K562 (cell line): ENCODE data around the gene DNAJB7. TPM values are rescaled to one million over a fixed set of nuclear protein-coding genes. Genes with fewer than 3 reads are reported as not detected.
A peak's percentile ranks its signal among the peaks of the same experiment; 100 is the strongest.

Source experiments
- CCNT2 ChIP-seq: IDR thresholded peaks from 2 replicates; pipeline ENCODE4 v1.6.1; 2011; ENCODE audit warnings: borderline replicate concordance, low read depth, mild to moderate bottlenecking, moderate library complexity, mixed read lengths, low read length; ENCODE audit not compliant: insufficient read length; ENCODE audit errors: extremely low read depth
- DMBX1 ChIP-seq: fragments of 250-450 bp; sonication (Bioruptor Pico); IDR thresholded peaks from 2 replicates; pipeline ENCODE4 v1.8.0; 2022; ENCODE audit warnings: inconsistent platforms, mild to moderate bottlenecking, moderate library complexity, borderline replicate concordance
- GATAD2A ChIP-seq: fragments of 450-650 bp; IDR thresholded peaks from 2 replicates; pipeline ENCODE4 v1.6.1; 2017
- IRF1 ChIP-seq: sonication (generic); formaldehyde crosslinking; IDR thresholded peaks from 2 replicates; pipeline ENCODE4 v1.8.0; 2022; ENCODE audit warnings: missing genetic modification reagents, mild to moderate bottlenecking, borderline replicate concordance
- LEF1 ChIP-seq: fragments of 450-650 bp; IDR thresholded peaks from 2 replicates; pipeline ENCODE4 v1.6.1; 2016; ENCODE audit warnings: mild to moderate bottlenecking
- MITF ChIP-seq: IDR thresholded peaks from 2 replicates; pipeline ENCODE4 v1.6.1; 2014; ENCODE audit warnings: antibody characterized with exemption
- MTA3 ChIP-seq: fragments of 450-650 bp; formaldehyde crosslinking; IDR thresholded peaks from 2 replicates; pipeline ENCODE4 v1.6.1; 2017; ENCODE audit warnings: mild to moderate bottlenecking, borderline replicate concordance
- NR3C1 ChIP-seq: sonication (generic); formaldehyde crosslinking; IDR thresholded peaks from 2 replicates; pipeline ENCODE4 v1.8.1; 2022; ENCODE audit warnings: missing genetic modification reagents
- NRF1 ChIP-seq, 2 experiments: fragments of 450-650 bp; IDR thresholded peaks in 1 of 2; conservative IDR thresholded peaks in 1 of 2; 2 replicates each; pipeline ENCODE4 v1.6.1; 2014; ENCODE audit warnings: mild to moderate bottlenecking in 2 of 2
- PCBP2 ChIP-seq: fragments of 200-400 bp; formaldehyde crosslinking; IDR thresholded peaks from 2 replicates; pipeline ENCODE4 v1.6.1; 2018; ENCODE audit warnings: low read length, low read depth, mild to moderate bottlenecking, moderate library complexity; ENCODE audit not compliant: poor library complexity, severe bottlenecking
- RFX1 ChIP-seq: fragments of 450-650 bp; IDR thresholded peaks from 2 replicates; pipeline ENCODE4 v1.6.1; 2016; ENCODE audit warnings: mild to moderate bottlenecking, moderate library complexity
- SMAD1 ChIP-seq: fragments of 150-350 bp; IDR thresholded peaks from 2 replicates; pipeline ENCODE4 v1.6.1; 2014; ENCODE audit warnings: low read length, low read depth; ENCODE audit not compliant: partially characterized antibody
- SNRNP70 ChIP-seq: fragments of 200-400 bp; formaldehyde crosslinking; optimal IDR thresholded peaks from 2 replicates; pipeline ENCODE3; 2017; ENCODE audit warnings: low read depth, low read length
- STAG1 ChIP-seq: sonication (generic); formaldehyde crosslinking; IDR thresholded peaks from 2 replicates; pipeline ENCODE4 v1.5.0; 2020; ENCODE audit warnings: missing genetic modification reagents, borderline replicate concordance
- SUPT5H ChIP-seq: fragments of 450-650 bp; IDR thresholded peaks from 2 replicates; pipeline ENCODE4 v1.6.1; 2016
- TAL1 ChIP-seq: fragments of 450-650 bp; IDR thresholded peaks from 2 replicates; pipeline ENCODE4 v1.6.1; 2016; ENCODE audit warnings: mild to moderate bottlenecking
- ZBTB7A ChIP-seq: IDR thresholded peaks from 2 replicates; pipeline ENCODE4 v1.6.1; 2011; ENCODE audit warnings: low read depth, mild to moderate bottlenecking, low read length, moderate library complexity, borderline replicate concordance; ENCODE audit not compliant: control insufficient read depth
- ZEB2 ChIP-seq: fragments of 450-650 bp; IDR thresholded peaks from 2 replicates; pipeline ENCODE4 v1.6.1; 2016
- ZNF12 ChIP-seq: sonication (generic); formaldehyde crosslinking; IDR thresholded peaks from 2 replicates; pipeline ENCODE4 v1.4.0; 2020; ENCODE audit warnings: mild to moderate bottlenecking, missing genetic modification reagents
- ZNF174 ChIP-seq: fragments of 250-450 bp; sonication (Bioruptor Pico); IDR thresholded peaks from 2 replicates; pipeline ENCODE4 v1.4.0; 2020; ENCODE audit warnings: mild to moderate bottlenecking
- ZNF217 ChIP-seq: sonication (generic); formaldehyde crosslinking; IDR thresholded peaks from 2 replicates; pipeline ENCODE4 v1.8.0; 2022; ENCODE audit warnings: mild to moderate bottlenecking, missing genetic modification reagents
- ZNF274 ChIP-seq: IDR thresholded peaks from 2 replicates; pipeline ENCODE4 v1.6.1; 2011; ENCODE audit warnings: low read depth, mild to moderate bottlenecking, low read length, moderate library complexity, borderline replicate concordance
- ZNF347 ChIP-seq: fragments of 450-650 bp; formaldehyde crosslinking; IDR thresholded peaks from 2 replicates; pipeline ENCODE4 v1.4.0; 2020; ENCODE audit warnings: low read depth, mild to moderate bottlenecking, moderate library complexity
- ZNF584 ChIP-seq: fragments of 200-800 bp; sonication (Bioruptor generic); IDR thresholded peaks from 2 replicates; pipeline ENCODE4 v1.6.1; 2016; ENCODE audit warnings: low read depth, mild to moderate bottlenecking, missing genetic modification characterization, missing compliant biosample characterization
- polyA plus RNA-seq, 8 experiments: library from polyadenylated mRNA; depleted of rRNA in 4 of 8; stranded (reverse) in 5 of 8; unstranded in 3 of 8; fragments of >200 nt; fragmentation: Nextera tagmentation in 2 of 8; fragmentation: Illumina TruSeq in 1 of 8; extraction: Ambion mirVana in 2 of 8; extraction: Trizol in 1 of 8; gene quantifications; 2 replicates each; pipeline versions ENCODE4 v1.2.1 to v1.2.3, GENCODE V29; 2011 to 2014; ENCODE audit warnings: inconsistent platforms in 1 of 8, missing spikeins in 1 of 8
- total RNA-seq, 7 experiments: library from RNA; depleted of rRNA in 6 of 7; stranded (reverse); fragments of >200 nt in 6 of 7; fragmentation: Illumina TruSeq in 2 of 7; extraction: Trizol in 2 of 7; gene quantifications; 2 replicates each; pipeline versions ENCODE4 v1.2.1 to v1.2.3, GENCODE V29; 2011 to 2021; ENCODE audit warnings: low replicate concordance in 1 of 7
- TF ChIP-seq, protein P1 (sequence below): fragments of 250-450 bp; sonication (Bioruptor Pico); IDR thresholded peaks from 2 replicates; pipeline ENCODE4 v1.5.0; 2021

DNAJB7 gene
- total and polyA plus RNA-seq, 9 of the 15 experiments (the other 6 are each of a cell fraction or from before 2014, with no cell fraction given), result 0.13 to 0.21 TPM; not detected in 7

DNA sequence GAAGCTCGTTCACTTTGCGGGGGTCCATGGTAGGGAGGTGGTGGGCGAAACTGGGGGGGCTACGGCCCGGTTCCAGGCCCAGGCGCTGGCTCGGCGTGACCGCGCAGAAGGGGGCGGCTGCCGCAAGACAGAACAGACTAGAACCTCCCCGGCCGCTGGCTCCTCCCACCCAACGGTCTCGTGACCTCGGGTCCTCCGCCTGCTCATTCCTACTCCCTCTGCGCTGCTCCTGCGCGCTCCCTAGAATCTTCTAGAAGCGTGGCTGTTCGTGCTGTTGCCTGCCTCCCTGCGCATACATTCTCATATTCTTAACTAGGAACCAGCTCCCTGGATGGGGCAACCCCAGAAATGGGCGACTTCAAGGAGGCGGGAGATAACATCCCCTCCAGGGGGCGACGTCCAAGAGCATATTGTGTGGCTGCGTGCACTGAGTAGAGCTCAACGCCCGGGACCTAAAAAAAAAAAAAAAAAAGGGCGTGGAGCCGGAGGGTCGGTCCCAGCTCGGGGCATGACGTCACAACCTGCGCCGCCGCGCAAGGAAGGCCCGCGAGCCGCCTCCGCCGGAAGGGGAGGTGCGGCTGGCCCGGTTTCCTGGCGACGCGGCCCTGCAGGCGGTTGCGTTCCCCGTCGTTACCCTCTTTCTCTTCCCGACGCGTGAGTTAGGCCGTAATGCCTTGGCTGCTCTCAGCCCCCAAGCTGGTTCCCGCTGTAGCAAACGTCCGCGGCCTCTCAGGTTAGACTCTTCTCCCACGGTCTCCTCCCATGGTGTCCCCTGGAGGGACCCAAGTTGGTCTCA lies 5.2 kb downstream of the DNAJB7 start, which contains the start of the genes ST13 and XPNPEP3 (continued):
- TF ChIP-seq IRF1 (CRISPR knock-in tag) (no peak), NR3C1 (CRISPR knock-in tag) (no peak), ZNF12 (CRISPR knock-in tag) (0 out of 2 replicates have a peak, but pooled peaks have one; percentile 35), SNRNP70 (no peak), STAG1 (CRISPR knock-in tag) (no peak), SUPT5H (peak; percentile 63), ZNF217 (CRISPR knock-in tag) (no peak), LEF1 (0 out of 2 replicates have a peak, but pooled peaks have one; percentile 14), PCBP2 (no peak), ZNF347 (CRISPR knock-in tag) (no peak), ZBTB7A (no peak; the same call in 1 of the 2 replicates), DMBX1 (CRISPR knock-in tag) (no peak), MTA3 (no peak), ZNF584 (no peak), CCNT2 (peak; percentile 49), ZNF274 (no peak), RFX1 (peak; percentile 84), SMAD1 (peak; percentile 26), ZNF174 (CRISPR knock-in tag) (no peak), ZEB2 (no peak), NRF1 (conservative IDR thresholded peaks at IDR 0.05 in 1 of 2, IDR thresholded peaks at IDR 0.05 in 1 of 2) (peak; percentile 88 to 90), MITF (peak; percentile 61; the same call in 1 of the 2 replicates), TAL1 (0 out of 2 replicates have a peak, but pooled peaks have one; percentile 18), GATAD2A (no peak)
- TF ChIP-seq, protein P1, sequence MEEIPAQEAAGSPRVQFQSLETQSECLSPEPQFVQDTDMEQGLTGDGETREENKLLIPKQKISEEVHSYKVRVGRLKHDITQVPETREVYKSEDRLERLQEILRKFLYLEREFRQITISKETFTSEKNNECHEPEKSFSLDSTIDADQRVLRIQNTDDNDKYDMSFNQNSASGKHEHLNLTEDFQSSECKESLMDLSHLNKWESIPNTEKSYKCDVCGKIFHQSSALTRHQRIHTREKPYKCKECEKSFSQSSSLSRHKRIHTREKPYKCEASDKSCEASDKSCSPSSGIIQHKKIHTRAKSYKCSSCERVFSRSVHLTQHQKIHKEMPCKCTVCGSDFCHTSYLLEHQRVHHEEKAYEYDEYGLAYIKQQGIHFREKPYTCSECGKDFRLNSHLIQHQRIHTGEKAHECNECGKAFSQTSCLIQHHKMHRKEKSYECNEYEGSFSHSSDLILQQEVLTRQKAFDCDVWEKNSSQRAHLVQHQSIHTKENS (CRISPR knock-in tag), result no peak
